HG03575 (cell line): ENCODE measurements around the gene NT5C1A.

ENCODE experiments used
- ATAC-seq: cut with Tn5 transposase; IDR thresholded peaks from one replicate; pipeline ENCODE4 v1.9.1; 2021; ENCODE audit not compliant: unreplicated experiment, insufficient number of reproducible peaks, low FRiP score; ENCODE audit errors: extremely low read depth

The NT5C1A gene

DNA sequence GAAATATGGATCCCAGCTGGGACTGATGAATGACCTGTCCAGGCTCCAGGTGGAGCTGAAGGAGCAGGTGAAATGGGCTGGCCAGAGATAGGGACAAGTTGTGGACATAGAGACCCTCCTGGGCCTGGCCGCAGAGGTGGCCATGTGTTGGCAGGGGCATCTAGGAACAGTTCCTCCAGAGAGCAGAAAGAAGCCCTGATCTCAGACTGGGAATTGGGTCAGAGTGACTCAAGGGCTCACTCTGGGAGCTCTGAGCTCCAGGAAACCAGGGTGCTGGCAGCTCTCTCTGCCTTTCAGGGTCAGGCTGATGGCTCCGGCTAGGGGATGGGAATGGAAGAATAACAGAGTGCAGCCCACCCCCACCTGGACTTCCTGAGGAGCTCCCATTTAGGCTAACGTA, 3.0 kb downstream of the NT5C1A start:
- no peak for ATAC-seq

DNA sequence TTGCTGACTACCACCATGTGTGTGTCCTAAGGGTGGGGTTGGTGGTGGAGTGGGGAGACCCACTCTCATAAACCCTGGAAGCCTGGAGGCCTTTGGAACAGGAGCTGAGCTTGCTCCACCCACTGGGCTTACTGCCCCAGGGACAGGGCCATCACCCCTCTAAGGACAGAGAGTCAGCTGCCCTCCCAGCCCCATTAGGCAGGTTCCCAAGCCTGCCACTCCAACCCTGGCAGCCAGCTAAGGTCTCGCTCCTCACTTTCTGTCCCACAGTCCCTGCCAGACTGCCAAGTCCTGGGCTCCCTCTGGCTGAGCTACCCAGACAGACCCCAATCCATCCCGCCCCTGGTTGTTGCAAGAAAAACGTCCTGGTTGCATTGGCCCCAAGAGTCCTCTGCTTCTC, 3.8 kb downstream of the NT5C1A start:
- ATAC-seq: no peak

DNA sequence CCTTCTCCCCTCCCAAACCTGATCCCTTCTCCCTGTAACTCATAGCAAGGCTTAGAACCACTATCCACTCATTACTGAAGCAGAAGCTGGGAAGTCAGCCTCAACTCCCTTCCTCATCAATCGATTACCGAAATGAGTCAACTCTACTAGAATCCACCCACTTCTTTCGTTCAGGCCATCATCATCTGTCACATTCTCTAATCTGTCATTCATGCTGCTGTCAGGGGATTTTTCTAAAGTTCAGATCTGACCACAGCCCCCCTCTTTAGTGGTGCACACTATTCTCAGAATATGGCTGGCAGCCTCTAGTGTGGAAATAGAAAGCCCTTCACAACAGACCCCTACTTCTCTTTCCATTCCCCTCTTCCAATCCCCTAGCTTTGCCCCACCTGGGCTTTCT, 5.1 kb downstream of the NT5C1A start:
- ATAC-seq: peak; percentile 74

DNA sequence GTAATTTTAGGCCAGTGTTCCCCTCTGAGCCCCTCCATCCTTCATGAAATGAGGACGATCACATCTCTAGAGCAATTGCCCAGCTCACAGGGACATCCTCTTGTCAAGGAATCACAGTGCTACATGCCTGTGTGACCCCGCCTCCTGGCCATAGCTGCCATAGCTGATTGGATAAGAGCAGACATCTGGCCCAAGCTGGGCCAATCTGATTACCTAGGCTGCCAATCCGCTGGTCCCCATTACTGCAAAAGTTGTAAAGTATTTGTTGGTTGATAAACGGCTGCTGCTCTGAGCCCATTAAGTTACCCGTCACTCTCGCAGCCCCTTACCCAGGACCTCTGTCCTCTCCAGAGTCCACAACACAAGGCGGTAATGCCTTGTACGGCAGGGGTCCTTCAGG, 8.3 kb downstream of the NT5C1A start:
- no peak for ATAC-seq

DNA sequence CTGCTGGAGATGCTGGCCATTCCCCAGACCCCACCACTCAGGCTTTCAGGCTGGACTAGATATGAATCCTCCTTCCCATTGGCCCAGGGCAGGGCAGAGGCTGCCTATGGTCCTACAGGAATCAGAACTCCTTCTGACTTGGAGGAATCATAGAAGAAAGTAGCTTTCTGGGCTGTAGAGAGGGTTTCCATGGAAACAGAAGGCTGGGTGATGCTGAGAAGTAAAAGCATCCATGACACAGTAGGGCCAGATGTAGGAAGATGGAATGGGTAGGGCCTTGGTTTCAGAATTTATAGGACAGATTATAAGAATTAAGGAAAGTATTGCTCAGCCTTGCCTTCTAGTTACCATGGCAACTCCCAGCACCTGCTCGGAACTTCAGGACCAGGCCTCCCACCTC, 9.0 kb downstream of the NT5C1A start:
- ATAC-seq: no peak

DNA sequence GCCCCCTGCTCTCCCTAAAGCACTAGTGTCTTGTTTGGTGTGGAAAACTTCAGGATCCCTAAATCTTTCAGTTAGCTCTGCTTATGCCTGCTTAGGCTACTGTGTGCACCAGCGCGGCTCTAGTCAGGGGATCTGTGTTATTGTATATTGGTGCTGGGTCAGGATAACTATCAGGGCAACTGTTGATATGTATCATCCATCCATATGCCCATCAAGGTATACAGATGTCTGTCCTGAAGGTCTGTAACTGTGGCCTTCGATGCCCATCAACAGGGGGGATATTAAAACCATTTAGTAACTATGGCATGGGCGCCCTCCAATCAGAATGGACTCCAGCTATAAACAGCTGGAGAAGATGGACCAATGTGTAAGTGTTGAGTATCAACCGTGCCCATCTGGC, 12.4 kb downstream of the NT5C1A start:
- no peak for ATAC-seq

DNA sequence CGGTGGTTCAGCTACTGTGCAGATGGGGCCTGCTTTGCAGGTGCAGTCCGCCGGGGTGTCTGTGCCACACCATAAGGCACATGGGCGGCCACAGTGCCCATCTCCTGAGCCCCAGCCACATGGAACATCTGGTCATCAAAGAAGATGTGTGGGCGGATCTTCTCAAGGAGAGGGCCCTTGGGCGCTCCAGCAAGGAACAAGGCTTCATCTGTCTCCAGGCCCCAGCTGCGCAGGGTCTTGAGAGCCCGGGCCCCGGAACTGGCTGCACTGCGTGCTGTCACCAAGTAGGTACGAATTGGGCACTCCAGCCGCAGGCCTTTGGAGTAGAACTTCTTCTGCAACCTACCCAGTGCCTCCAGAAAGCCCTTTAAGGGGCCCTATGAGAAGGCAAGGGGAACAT, 12.8 kb downstream of the NT5C1A start:
- no peak for ATAC-seq

DNA sequence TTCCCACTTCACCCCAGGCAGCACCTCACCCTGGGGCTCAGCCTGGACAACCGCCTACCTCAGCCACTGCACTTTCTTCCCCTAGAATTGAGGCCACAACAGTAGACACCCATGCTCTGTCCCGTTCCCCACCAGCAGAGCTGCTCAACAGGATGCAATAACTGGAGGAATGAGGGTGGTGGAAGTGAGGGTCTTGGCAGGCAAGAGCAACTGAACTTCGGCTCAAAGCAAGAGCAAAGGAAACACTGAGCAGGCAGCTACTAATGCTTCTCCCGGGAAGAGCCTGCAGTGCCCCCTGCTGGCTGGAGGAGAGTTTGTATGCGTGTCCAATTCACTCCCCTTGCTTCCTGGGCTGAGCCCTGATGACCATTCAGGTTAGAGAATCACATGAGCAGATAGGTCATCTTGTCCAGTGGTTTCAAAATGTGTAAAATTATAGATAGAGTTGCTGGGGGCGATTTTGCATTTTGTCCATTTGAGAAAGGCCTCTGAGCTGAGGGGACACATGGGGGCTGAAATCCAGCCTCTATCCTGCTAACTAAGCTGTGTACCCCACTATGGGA, 13.9 kb downstream of the NT5C1A start:
- no peak for ATAC-seq

DNA sequence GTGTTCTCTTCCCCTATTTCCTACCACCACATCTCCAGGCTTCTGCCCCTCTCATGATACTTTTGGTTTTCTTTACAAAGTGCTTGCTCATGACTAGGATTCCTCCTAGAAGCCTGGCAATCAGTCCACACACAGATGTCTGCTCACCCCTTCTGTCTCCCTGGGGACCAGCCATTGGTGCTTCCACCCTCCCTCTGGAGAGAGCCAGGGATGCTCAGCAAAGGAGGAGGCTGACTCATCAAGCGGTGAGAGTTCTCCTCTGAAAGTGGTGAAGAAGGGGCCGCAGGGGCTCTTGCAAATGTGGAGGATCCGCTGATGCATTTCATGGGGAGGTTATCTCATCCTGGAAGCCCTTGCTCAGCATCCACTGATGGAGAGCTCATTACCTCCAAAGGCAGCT, 14.5 kb downstream of the NT5C1A start:
- no peak for ATAC-seq

DNA sequence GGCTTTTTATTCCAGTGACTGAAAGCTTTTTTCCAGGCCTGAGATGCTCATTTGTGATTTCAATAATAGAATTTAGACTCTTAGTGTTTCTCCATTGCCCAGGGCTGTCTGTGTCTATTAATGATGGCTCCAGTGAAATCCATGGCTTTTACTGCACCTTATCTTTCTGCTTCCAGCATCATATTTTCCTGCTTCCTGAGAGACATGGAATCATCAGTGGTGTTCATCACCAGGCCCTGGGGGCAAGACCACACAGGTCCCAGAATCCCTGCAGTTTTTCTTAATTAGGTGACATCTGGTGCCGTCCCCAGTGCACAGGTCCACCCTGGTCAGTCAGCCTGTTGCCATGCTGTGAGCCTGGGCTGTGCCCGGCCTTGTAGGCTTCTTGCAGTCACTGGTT, 15.5 kb downstream of the NT5C1A start:
- no peak for ATAC-seq

DNA sequence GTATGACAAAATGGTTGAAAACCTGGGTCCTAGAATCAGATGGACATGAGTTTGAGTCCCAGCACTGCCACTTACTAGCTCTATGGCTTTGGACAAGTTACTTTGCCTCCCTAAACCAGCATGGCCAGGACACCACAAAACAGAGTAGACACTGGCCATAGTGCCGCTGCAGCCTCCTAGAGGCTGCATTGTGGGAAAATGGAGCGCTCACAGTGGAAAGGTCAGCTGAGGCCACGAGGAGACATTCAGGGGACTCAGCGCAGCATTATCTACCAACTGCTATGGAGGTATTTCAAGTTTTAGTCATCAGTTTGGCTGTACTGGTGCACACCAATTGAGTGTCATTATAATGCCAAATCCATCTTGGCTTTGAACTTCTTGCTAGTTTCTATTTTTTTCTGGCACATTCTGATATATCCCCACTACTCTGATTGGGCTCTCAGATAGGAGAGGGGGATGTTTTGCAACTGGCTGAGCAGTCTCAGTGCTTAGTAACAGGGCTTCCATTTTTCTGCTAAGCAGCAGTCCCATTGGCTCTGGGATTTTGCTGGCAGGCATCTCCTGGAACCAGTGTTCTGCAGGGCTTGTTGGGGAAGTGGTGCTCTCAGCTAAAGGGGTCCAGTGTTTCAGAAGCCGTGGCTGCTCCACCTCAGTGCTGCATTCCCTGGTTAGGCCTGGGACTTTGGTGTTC, 16.2 kb downstream of the NT5C1A start:
- no peak for ATAC-seq

DNA sequence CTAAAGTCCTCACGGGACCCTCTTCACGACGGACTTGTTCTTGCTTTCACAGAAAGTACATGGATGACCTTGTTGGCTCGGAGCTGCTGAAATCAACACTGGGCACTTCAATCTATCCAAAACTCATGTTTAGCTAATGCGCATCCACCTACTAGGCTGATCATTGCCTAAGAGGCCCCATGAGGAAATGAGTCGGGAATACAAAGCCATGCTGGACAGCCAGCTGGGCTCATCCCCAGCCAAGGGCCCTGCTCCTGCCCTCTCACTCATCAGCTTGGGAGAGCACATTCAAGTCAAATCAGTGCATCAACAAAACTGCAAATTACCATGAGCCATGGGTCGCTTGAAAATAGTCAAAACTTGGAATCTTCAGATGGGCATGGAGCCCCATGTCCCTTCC, 17.6 kb downstream of the NT5C1A start:
- no peak for ATAC-seq

DNA sequence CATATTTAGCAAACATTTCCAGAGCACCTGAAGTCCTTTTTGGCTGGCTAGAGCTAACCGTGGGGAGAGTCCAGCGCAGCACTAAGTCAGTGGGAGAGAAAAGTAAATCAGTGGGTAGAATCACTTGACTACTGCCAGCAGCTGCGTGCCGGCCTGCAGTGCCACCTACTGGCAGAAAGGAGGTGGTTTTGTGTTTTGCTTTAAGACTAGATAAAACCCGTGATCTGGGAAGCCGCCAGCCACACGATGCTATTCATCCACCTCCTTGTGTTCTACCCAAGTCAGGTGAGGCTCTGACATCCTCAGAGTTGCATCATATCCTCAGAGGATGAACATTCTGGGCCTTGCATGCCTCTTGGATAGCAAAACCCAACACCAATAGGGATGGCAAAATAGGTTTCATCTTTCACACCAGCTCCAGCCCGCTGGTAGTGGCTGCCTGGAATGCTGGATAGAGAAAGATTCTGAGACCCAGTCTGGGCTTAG, 18.3 kb downstream of the NT5C1A start:
- no peak for ATAC-seq

DNA sequence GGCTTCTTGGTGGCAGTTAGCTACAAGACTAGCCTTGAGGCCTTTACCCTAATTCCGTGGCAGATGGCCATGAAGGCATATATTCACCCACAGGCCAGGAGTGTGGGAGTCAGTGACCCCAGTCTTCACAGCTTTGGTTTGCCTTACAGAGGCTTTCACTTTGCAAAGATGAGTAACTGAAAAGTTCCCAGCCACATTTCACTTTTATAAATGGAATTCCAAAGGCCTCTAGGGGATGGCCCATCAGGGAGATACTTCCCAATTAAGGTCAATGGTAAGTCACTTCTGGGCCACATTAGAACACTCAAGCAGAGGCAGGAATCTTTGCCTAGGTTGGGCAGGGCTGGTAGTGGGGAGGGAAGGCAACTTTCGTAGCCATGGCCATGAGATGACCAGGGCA, 19.4 kb downstream of the NT5C1A start:
- no peak for ATAC-seq

DNA sequence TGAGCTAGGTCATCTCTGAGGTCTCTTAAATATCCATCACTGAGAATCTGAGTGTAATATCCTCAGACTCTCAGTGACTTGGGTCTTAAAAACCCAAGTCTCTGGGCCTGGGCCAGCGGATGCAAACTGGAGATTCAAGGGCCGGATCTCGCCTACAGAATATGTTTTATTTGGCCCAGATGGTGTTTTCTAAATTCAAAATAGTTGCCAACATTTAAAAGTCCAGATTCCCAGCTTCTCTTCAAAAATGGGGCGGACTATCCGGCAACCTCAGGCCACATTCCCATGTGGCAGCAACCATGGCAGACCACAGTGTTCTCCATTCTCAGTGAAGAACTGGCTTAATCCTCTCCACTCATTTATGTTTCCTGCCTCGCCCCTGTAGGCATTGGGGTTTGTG, 19.8 kb downstream of the NT5C1A start:
- ATAC-seq: no peak

DNA sequence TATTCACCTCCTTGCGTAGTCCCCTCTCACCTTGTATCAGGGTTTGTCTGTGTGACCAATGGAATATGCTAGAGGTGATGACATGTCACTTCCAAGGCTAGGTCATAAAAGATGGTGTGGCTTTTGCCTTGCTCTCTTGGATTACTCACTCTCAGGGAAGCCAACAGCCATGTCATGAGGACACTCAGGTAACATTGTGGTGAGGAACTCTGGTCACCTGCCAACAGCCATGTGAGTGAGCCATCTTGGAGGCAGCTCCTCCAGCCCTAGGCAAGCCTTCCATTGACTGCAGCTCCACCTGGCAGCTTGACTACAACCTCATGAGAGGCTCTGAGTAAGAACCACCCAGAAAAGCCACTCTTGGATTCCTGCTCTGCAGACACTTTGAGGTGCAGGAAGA, 21.5 kb downstream of the NT5C1A start:
- no peak for ATAC-seq

DNA sequence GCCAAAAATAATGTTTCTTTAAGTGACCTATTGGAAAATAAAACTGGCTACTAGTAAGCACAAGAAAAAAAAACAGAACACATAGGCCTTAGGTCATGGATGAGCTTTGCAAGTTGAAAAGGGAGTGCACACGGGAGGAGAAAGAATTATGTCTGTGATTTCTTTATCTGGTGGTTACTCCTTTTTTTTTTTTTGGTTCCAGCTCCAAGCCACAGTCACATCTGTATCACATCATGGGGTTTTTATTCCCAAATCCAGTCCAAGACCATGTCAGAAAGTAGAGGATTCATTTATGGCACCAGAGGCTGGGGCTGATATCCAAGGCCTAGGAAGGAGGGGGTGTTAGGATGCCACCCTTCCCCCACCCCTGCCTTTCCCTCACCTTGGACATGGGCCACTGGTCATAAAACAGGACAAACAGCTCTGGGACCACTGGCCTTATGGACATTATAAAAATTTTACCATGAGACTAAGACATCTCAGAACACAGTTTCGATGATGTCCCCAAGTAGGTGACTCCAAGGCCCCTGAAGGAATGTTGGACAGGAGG, 22.2 kb downstream of the NT5C1A start:
- no peak for ATAC-seq

DNA sequence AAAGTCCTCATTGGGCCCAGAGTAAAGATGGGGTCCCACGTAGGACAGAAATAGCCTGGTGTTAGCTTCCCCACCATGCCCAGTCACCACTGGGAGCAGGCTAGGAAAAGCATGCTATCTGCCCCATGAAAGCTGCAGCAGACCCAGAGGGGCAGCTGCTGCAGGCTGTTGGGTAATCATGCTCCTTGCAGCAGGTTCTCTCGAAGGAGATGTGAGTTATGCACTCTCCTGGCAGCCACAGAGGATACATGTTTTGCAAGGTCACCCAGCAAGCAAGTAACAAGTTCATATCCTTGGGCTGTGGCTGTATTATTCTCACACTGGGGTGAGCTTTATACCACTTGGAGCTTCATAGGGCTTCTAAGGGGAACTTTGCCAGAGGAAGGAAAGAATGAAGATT, 23.4 kb downstream of the NT5C1A start:
- no peak for ATAC-seq

DNA sequence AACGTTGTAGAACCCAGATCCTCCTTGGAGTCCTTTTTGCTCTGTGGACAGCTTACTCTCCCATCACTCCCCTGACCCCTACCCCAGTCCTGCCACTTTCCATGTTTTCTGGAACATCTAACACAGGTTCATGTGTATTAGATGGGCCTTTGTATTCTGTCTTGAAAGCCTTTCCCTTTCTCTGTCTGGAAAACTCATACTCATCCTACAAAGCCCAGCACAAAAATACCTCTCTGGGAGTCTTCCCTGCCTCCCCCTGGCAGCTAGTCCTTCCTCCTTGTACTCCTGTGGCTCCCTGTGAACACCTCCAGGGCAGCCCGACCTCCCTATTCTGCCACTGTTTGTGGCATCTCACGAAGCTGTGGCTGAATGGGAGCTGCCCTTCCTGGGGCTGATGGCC, 24.7 kb downstream of the NT5C1A start:
- no peak for ATAC-seq

DNA sequence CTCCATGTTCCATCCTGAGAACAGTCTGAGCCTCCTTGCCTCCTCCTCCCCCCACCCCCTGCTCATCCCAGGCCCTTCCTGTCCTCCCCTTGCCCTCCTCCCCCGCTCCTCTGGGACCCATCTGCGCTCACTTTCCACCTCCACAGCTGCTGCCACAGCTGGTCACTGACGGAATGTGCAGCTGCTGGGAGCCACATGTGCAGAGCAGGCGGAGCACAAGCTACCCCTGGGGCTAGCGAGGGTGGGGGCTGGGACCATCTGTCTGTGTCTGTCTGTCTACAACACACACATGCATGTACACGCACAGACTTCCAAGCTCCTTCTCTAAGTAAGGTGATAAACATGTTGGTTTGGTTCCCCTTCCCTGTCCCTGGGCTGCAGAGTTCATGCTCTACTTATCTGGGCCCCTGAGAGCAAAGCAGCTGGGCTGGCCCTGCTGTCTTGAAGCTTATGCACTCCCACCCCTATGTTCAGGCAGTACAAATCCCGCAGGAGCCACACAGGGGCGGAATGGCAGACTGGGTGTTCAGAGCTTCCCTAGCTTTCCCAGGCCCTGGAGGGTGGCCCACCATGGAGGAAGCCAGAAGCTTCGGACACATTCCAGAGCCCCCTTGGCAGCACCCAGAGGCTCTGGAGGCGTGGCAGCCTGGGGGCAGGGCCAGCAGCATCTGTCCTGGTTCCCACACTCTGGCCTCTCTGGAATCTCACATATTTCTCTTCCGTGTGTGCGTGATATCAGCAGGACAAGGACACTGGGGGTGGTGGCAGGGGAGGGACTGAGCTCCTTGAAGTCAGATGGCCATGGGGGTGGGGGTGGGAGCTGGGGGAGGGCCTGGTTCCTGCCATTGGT, 25.4 kb downstream of the NT5C1A start:
- ATAC-seq: no peak
